Glutamatergic neuron (in vitro differentiated cells): ENCODE results near the gene FBXO2. TPM values are rescaled to one million over a fixed set of nuclear protein-coding genes. Genes with fewer than 3 reads are reported as not detected.
A peak's percentile ranks its signal among the peaks of the same experiment; 100 is the strongest.

Experiments used
- DNase-seq: peaks from one replicate; pipeline ENCODE4 v3.0.0; 2022
- H3K27ac Mint-ChIP-seq: one replicate; pipeline ENCODE4 v1.8.0; 2020; ENCODE audit warnings: mild to moderate bottlenecking, mixed read lengths, inconsistent platforms; ENCODE audit not compliant: unreplicated experiment
- H3K27me3 Mint-ChIP-seq: one replicate; pipeline ENCODE4 v1.8.0; 2020; ENCODE audit warnings: mild to moderate bottlenecking, moderate library complexity, mixed read lengths, inconsistent platforms; ENCODE audit not compliant: unreplicated experiment
- H3K36me3 Mint-ChIP-seq: one replicate; pipeline ENCODE4 v1.8.0; 2020; ENCODE audit warnings: mild to moderate bottlenecking, mixed read lengths, inconsistent platforms; ENCODE audit not compliant: unreplicated experiment
- H3K4me1 Mint-ChIP-seq: one replicate; pipeline ENCODE4 v1.8.0; 2020; ENCODE audit warnings: mild to moderate bottlenecking, low read depth, mixed read lengths, inconsistent platforms; ENCODE audit not compliant: unreplicated experiment
- H3K4me3 Mint-ChIP-seq: one replicate; pipeline ENCODE4 v1.8.0; 2020; ENCODE audit warnings: mild to moderate bottlenecking, mixed read lengths, inconsistent platforms; ENCODE audit not compliant: unreplicated experiment
- H3K9me3 Mint-ChIP-seq: one replicate; pipeline ENCODE4 v1.8.0; 2020; ENCODE audit warnings: mild to moderate bottlenecking, moderate library complexity, mixed read lengths, inconsistent platforms; ENCODE audit not compliant: unreplicated experiment
- total RNA-seq: library from RNA; stranded (reverse); fragmentation: NEBNext Ultra II Directional; extraction: Animal tissue kit (Norgen Biotek cat#: 25700); gene quantifications from one replicate; pipeline ENCODE4 v1.2.1, GENCODE V29; 2021; ENCODE audit not compliant: unreplicated experiment
- TF ChIP-seq, protein P1 (sequence below): fragments of 200-600 bp; sonication (generic); IDR thresholded peaks from one replicate; pipeline ENCODE4 v1.5.0; 2021; ENCODE audit not compliant: partially characterized antibody, unreplicated experiment

FBXO2 gene
- total RNA-seq, 1 donor from 2014 or later, result 22.2 TPM

DNA sequence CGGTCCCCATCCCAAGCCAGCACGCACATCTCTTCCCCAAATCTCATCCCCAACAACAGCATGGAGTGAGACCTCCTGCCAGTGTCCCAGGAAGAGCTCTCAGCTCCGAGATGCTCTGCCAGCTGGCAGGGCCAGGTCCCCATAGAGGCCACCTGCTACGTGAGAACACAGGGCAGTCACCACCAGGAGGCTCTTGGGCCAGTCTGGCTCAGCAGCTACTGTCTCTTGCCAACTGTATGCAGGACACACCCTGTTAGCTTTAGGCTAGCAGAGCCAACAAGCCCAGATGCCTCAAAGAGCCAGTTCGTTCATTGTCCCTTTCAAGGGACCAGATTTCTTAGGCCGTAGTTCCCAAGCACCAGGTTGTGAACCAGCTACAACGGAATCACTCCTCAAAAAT, 36.9 kb downstream of the FBXO2 start:
- TF ChIP-seq, protein P1, sequence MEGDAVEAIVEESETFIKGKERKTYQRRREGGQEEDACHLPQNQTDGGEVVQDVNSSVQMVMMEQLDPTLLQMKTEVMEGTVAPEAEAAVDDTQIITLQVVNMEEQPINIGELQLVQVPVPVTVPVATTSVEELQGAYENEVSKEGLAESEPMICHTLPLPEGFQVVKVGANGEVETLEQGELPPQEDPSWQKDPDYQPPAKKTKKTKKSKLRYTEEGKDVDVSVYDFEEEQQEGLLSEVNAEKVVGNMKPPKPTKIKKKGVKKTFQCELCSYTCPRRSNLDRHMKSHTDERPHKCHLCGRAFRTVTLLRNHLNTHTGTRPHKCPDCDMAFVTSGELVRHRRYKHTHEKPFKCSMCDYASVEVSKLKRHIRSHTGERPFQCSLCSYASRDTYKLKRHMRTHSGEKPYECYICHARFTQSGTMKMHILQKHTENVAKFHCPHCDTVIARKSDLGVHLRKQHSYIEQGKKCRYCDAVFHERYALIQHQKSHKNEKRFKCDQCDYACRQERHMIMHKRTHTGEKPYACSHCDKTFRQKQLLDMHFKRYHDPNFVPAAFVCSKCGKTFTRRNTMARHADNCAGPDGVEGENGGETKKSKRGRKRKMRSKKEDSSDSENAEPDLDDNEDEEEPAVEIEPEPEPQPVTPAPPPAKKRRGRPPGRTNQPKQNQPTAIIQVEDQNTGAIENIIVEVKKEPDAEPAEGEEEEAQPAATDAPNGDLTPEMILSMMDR, result no peak
- Mint-ChIP-seq H3K4me1 (peaks cover 10% of the 10 kb centered on the region), H3K27ac (peak overlapping the region; percentile 80), H3K27me3 (peaks cover 3% of the 10 kb centered on the region), H3K36me3 (no peaks in the 10 kb centered on the region), H3K4me3 (no peak overlapping the region), H3K9me3 (peaks cover 4% of the 10 kb centered on the region)
- no peak for DNase-seq

DNA sequence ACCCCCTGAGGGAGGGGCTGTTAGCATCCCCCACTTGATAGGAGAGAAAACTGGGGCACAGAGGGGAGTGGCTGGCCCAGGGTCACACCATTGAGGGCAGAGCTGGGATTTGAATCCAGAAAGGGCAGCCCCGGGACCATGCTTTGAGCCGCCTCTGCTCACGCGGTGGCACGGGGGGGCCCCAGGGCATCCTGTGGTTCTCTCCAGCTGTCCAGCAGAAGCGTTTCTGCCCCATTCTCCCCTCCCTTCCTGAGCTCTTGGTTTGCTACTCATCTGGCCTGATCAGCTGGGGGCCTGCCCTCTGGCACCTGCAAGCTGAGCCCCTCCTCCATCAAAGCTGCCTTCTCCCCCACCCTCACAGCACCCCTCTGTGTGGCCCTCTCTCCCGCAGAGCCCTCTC, 37.5 kb downstream of the FBXO2 start:
- DNase-seq, result no peak
- Mint-ChIP-seq H3K4me3 (no peak overlapping the region), H3K9me3 (no peaks in the 10 kb centered on the region), H3K27ac (peak overlapping the region; percentile 80), H3K36me3 (no peaks in the 10 kb centered on the region), H3K4me1 (peaks cover 5% of the 10 kb centered on the region), H3K27me3 (peaks cover 3% of the 10 kb centered on the region)
- TF ChIP-seq, protein P1, result no peak

DNA sequence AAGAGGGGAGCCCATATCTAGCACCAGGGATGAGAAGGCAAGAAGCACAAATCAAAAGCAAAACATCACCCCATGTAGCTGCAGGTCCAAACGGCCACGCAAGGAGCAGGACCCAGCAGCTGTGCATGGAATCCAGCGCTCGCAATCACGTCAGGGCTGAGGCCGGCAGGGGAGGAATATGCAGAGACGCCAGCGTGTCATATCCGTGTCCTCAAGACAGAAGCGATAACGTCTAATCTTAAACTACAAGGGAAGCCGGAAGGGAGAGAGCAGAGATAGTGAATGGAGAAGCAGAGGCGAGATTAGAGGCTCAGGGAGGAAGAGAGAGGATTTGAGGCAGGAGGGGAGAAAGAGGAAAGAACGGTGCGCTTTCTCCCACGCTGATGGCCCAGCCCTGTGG, 39.1 kb downstream of the FBXO2 start:
- Mint-ChIP-seq H3K4me1 (peaks cover 6% of the 10 kb centered on the region), H3K27ac (no peak overlapping the region), H3K9me3 (no peaks in the 10 kb centered on the region), H3K27me3 (peaks cover 6% of the 10 kb centered on the region), H3K4me3 (no peak overlapping the region), H3K36me3 (no peaks in the 10 kb centered on the region)
- DNase-seq, result no peak
- TF ChIP-seq, protein P1, result no peak

DNA sequence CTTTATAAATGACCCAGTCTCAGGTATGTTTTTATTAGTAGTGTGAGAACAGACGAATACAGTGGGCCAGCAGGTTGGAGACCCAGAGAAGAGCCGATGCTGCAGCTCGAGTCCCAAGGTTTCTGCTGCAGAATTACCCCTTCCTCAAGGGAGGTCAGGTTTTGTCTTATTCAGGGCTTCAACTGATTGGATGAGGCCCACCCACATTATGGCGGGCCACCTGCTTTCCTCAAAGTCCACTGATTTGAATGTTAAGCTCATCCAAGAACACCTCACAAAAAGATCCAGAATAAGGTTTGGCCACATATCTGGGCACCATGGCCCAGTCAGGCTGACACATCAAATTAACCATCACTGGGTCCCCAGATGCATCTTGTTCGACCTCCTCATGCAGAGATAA, 40.9 kb downstream of the FBXO2 start:
- H3K27ac Mint-ChIP-seq, result no peak overlapping the region
- TF ChIP-seq, protein P1, result no peak
- DNase-seq, result no peak
- H3K36me3 Mint-ChIP-seq, result peaks cover 4% of the 10 kb centered on the region
- H3K4me1 Mint-ChIP-seq, result peaks cover 6% of the 10 kb centered on the region
- peaks cover 6% of the 10 kb centered on the region for H3K27me3 Mint-ChIP-seq
- H3K4me3 Mint-ChIP-seq, result no peak overlapping the region
- H3K9me3 Mint-ChIP-seq, result no peaks in the 10 kb centered on the region

DNA sequence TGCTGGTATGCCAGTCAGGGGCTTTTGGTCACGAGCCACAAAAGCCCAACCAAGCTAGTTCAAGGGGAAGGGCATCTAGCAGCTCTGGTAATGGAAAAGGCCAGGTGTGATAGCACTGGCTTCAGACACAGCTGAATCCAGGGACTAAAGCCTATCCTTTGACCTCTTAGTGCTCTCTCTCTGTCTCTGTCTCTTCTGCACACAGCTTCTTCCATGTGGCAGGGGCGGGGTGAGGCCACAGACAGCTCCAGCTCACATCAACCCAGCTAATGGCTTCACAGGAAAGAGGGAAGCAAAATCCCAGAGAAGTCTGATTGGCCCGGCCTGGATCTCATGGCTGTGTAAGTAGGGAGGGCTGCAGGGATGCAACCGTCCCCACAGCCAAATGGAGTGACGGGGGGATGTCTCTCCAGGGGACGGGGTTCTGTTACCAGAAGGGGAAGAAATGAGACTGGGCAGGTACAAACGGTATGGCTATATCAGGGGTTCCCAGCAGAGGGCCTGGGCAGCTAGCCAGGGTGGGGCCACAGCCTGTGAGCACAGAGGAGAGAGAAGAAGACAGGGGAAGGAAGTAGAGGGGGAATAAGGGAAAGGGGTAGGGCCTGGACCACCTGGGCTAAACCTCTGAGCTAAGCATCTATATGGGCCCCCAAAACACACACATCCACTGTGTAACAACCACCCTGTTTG, 42.4 kb downstream of the FBXO2 start:
- Mint-ChIP-seq H3K4me1 (peaks cover 2% of the 10 kb centered on the region), H3K36me3 (peaks cover 7% of the 10 kb centered on the region), H3K27ac (no peak overlapping the region), H3K4me3 (no peak overlapping the region), H3K27me3 (peaks cover 3% of the 10 kb centered on the region), H3K9me3 (no peaks in the 10 kb centered on the region)
- no peak for DNase-seq
- TF ChIP-seq, protein P1, result no peak
